ENCODE data around the gene ARMCX5.

ARMCX5 gene

GRCh38 chrX:102599084-102599950, at the start of gene ARMCX5:
TSS of gene ARMCX5 (plus strand) at chrX:102599515. CDS start at chrX:102602142, 2,627 bp downstream.
- DNase-seq (ENCODE audit: low read depth in 2 of 2), result peak; percentile 39 to 43

GRCh38 chrX:102558607-102559006, 40.7 kb upstream of the ARMCX5 start:
- no peak for DNase-seq (ENCODE audit: low read depth in 2 of 2)

GRCh38 chrX:102560423-102561068, 38.8 kb upstream of the ARMCX5 start:
- no peak for DNase-seq (ENCODE audit: low read depth in 2 of 2)

- DNase-seq (ENCODE audit: low read depth in 2 of 2), result no peak
These were observed 18.4 kb upstream of the ARMCX5 start for GRCh38 chrX:102580891-102581290.

GRCh38 chrX:102593367-102593766, 5.9 kb upstream of the ARMCX5 start:
- DNase-seq (ENCODE audit: low read depth in 2 of 2), result no peak

GRCh38 chrX:102599951-102600579, 750 bp downstream of the ARMCX5 start:
- no peak for DNase-seq (ENCODE audit: low read depth in 2 of 2)

GRCh38 chrX:102604327-102604726, 5.0 kb downstream of the ARMCX5 start:
- no peak for DNase-seq (ENCODE audit: low read depth in 2 of 2)

GRCh38 chrX:102606115-102606514, 6.8 kb downstream of the ARMCX5 start:
- no peak for DNase-seq (ENCODE audit: low read depth in 2 of 2)

GRCh38 chrX:102610905-102611304, 11.6 kb downstream of the ARMCX5 start:
- DNase-seq (ENCODE audit: low read depth in 2 of 2), result no peak

- no peak for DNase-seq (ENCODE audit: low read depth in 2 of 2)
These were observed 24.8 kb downstream of the ARMCX5 start for GRCh38 chrX:102624105-102624504.

- no peak for DNase-seq (ENCODE audit: low read depth in 2 of 2)
These were observed 28.3 kb downstream of the ARMCX5 start for GRCh38 chrX:102627640-102628039.

- DNase-seq (ENCODE audit: low read depth in 2 of 2), result no peak
These were observed 38.2 kb downstream of the ARMCX5 start for GRCh38 chrX:102637561-102637960.

- DNase-seq (ENCODE audit: low read depth in 2 of 2), result no peak
These were observed 51.6 kb downstream of the ARMCX5 start for GRCh38 chrX:102650903-102651241.

- peak; percentile 27 to 43 for DNase-seq (ENCODE audit: low read depth in 2 of 2)
These were observed 52.1 kb downstream of the ARMCX5 start, which contains the start of gene GPRASP1 for GRCh38 chrX:102651242-102652011. TSS of gene GPRASP1 (plus strand) at chrX:102651483. CDS start at chrX:102653914, 2,431 bp downstream.

GRCh38 chrX:102652031-102652688, 52.8 kb downstream of the ARMCX5 start:
- DNase-seq (ENCODE audit: low read depth in 2 of 2), result peak; percentile 2 to 46

All from stimulated activated CD4-positive, alpha-beta T cell treated with anti-CD3 and anti-CD28 coated beads, Interleukin-1b, Interleukin-23, amount 100 ng/mL, for 4 hours (primary cell).